Activated T-cell treated with anti-CD3 and anti-CD28 coated beads, Interleukin-2, amount 50 U/mL, for 48 hours (primary cell): ENCODE results near the gene PTPN5.
A peak's percentile ranks its signal among the peaks of the same experiment; 100 is the strongest.
"Not testable (repeated sequence)": the region's sequence is repeated elsewhere in the genome, so short reads cannot be mapped to it uniquely, and the experiment has no call there.

ENCODE experiments used
- DNase-seq, 2 experiments: peaks; one replicate each; pipeline ENCODE4 v3.0.0-alpha.2; 2020

The PTPN5 gene

DNA sequence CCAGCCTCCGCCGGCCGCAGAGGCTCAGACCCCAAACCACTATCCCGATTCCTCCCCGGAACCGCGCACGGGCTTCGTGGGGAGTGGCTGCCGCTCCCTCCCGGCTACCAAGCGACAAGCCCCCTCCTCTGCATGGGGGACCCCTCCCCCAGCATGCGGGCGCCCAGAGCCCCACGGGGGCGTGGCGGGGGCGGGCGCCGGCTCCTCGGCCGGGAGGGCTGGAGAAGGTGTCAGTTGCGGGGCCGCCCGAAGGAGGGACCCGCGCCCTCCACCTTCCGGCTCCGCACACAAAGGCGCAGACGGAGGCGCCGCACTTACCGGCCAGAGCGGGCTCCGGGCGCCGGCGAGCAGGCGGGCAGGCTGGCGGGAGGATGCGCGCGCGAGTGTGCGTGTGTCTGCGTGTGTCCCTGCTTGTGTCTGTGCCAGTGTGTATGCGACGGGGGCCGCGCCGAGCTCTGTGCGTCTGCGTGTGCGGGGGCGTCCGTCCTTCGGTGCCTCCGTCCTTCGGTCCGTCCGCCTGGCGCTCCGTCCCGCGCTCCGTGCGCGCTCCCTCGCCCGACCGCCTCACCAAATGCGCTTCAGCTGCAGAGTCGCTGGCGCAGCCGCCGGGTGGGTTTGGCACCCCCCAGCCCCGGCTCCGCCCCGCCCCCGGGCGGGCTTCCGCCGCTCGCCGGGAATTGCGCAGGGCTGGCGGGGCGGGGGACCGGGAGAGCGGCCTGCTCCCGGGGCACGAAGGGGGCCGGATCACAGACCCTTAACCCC lies at the start of gene PTPN5:
Gene PTPN5, minus strand, starts transcription at position 592 of the 762 bp plus-strand sequence. CDS start 19,840 bp downstream, outside the sequence.
- DNase-seq, result no peak

- DNase-seq, result no peak
Measured at GRCh38 chr11:18836417-18836816, 44.8 kb upstream of the PTPN5 start.

DNA sequence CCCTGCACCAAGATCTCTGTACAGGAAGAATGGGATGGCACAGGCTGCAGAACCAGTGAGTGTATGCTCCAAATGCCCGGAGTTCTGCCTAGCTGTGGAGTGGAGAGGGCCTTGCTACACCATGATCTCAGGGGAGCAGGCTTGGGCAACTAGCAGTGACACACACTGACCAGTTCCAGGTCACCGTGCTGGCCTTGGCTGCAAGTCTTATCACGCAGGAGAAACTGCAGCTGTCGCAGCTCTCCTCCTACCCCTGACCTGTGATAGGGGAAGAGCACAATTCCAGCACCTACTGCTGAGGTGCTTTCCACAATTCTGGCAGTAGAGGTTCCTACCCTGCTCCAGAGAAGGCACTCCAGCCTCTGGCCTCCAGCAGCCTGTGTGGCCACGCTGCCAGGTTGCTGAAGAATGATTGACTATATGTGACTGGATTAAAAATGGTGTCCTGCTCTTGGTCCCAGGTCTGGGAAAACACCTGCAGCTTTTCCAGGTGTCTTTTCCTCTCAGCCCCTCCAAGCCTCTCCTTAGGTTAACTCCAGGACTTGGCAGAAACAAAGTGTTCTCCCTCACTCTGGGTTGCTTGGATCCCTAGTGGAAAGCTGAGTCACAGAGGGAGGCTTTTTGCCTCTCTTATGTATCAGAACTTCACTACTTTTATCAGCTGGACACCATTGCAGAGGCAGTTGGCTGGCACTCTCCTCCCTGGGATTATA lies 43.3 kb upstream of the PTPN5 start:
- DNase-seq, result no peak

DNA sequence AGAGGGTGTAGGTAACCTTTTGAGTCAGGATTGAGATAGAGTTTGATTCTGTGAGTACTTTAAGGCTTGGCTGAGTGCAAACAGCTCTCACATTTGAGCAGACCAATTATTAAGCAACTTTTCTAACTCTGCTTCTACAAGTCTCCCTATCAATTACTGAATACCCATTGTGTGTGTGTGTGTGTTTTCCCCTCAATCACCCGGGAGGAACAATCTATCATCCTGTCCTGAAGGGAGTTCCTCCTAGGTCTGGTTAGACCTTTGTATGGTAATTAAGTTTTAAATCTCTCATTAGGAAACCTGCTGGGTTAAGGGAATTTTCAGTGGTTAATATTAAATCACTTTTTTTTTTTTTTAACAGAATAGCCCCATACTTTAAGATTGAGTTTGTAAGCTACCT lies 28.6 kb upstream of the PTPN5 start:
- not testable (repeated sequence) for DNase-seq

GRCh38 chr11:18804199-18804999 lies 12.8 kb upstream of the PTPN5 start:
- no peak for DNase-seq

DNA sequence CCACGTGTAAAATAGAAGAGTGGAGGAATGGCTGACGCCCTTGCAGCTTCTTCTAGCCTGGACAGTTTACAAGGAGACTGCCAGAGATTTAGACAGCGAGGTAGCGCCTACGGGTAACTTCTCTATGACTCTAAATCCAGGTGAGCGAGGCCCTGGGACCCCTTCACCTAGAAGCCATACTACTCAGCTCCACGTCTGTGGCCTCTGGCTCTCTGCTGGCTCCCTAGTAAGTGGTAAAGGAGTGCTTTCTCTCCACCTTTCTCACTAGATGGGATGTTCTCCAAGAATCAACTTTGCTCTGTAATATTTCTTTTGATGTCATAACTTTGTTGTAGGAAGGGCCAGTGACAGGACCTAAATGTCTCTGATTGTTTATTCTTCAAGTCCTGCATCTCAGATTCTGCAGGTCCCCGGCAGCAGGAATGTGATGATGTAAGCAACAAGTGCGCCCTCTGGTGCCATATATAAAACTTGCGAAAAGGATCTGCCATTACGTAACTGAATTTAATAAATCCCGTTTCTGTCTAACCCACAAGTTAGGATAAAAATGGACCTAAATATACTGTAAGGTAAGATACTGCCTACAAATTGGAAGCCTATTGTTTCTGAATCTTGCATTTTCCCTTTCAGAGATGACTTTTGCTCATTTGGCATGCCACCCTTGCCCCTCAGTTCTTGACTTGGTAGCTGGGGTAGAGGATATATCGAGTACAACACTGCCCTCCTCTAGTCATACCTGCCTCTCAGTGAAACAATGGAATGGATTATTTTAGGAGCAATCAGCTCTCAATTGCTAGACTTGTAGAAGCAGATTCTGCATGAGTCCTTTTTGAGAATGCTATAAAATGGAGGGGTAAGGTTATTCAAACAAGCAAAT lies 11.0 kb upstream of the PTPN5 start:
- DNase-seq, result peak in 1 of 2 experiments; percentile 36

DNA sequence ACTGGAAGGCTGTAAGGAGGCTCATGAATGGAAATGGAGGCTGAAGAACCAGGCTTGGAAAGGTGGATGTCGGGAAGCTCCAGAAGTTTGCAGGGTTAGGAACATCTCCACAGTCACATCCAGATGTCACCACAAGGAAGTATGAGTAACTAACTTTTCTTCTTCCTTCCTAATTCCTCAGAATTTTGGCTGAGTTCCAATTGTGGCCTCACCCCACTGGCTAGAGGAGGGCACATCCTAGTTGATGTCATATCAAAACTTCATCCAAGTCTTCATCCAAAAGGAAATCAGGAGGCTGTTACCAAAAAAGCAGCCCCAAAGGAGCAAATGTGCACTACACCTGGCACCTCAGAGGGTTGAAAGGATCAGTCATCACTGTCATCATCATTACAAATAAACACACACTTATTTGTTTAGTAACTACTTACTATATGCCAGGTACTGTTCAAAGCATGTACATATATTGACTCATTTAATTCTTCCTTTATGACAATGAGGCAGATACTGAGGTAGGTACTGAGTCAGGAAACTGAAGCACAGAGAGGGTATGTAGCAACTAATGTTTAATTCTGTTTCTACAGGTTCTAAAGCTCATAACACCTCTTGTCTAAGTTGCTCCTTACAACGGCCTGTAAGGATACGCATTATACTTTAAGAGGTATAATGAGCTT lies 7.3 kb upstream of the PTPN5 start:
- DNase-seq, result no peak

DNA sequence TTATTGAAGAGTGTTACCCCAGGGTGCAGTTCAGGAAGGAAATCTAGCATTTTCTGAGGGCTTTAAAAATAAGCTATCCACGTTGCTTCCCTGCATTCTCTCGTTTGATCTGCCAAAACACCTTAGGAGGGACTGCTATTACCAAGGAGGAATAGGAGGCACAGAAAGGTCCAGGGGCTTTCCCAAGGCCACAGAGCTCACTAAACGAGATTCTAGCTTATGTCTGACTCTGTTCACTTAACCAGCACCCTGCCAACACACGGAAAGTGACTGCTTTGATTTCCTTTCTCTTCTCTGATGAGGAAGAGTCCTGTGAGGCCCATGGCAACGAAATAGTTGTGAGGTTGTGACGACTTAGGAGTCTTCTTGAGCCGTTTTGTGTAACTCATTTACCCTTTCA lies 3.4 kb upstream of the PTPN5 start:
- no peak for DNase-seq

DNA sequence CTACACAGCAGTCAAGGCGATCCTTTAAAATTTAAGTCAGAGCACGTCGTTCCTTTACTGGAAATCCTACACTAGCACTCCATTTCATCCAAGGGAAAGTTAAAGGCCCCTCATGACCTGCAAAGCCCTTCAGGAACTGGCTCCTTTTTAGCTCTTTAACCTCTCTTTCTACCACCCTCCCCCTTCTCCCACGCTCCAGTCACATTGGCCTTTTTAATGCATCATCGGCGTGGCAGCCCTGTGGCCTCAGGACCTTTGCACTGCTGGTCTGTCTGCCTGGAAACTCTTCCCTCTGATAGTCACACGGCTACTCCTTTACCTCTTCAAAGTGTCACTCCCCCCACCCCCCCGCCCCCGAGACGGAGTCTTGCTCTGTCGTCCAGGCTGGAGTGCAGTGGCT lies 1.2 kb upstream of the PTPN5 start:
- no peak for DNase-seq

GRCh38 chr11:18791969-18792628 lies 501 bp upstream of the PTPN5 start:
- no peak for DNase-seq

DNA sequence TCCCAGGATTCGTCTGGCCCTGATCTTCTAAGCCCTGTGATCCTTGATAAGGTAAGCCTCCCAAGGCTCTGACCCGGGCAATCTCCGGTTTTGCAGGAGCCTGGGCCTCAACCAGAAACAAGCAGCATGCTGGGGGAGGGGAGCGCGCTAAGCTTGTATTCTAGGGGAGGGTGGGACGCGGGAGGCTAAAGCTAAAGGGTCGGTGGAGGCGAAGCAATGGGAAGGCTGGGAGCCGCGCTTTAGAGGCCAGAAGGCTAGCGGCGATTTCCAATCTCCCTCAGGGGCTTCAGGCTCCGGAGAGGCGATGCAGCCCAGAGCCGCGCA lies 753 bp downstream of the PTPN5 start:
- no peak for DNase-seq

DNA sequence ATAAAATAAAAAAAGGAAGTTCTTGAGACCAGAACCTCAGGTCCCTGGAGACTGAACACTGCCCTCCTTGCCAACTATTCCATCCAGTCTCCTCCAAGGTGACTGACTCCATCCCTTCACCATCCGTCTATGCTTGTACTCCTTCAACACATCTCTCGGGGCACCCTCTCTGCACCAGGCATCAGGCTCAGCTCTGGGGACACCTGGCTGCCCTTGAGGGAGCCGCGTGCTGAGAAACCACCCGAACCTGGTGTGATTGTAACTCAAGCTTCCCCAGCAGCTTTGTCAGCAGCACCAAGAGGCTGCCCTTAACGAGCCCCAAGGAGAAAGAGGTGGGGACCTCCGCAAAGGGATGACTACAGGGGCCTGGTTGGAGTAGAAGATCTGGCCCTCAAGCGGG lies 1.7 kb downstream of the PTPN5 start:
- no peak for DNase-seq

GRCh38 chr11:18785411-18785810 lies 6.2 kb downstream of the PTPN5 start:
- DNase-seq, result no peak

DNA sequence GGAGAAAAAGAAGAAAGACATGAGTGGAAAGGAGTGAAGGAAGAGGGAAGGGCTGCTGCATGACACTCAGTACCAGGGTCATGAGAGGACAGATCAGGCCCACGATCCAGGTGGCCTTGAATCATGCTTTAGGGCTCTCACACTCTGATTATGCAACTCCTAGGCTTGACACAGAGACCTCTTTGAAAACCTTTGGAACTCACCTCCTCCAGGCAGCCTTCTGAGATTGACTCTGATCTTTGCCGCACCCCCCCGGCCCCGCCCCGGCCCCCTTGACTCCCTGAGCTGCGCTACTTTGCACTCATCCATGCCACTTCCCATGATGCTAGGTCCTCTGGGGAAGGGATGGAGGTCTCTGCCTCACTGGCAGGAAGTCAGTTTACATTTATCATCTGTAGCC lies 10.7 kb downstream of the PTPN5 start:
- DNase-seq, result no peak

DNA sequence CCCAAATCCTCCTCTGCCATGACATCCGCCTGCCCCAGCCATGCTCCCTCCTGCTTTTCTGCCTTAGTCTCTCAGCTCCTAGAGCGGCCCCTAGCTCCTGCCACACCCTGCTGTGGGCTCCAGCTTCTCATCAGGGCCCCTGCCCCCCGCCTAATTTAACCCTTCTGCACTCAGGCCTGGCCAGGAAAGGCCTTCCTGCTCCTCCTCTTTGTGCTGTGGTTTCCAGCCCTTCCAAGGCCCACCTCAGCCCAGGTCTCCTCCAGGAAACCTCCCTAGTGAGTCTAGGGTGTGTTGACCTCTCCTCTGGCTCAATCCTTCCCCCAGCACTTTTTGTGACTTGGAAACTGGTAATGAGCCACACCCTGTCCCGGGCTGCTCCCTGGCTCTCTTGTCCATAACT lies 11.3 kb downstream of the PTPN5 start:
- no peak for DNase-seq

GRCh38 chr11:18778468-18778867 lies 13.1 kb downstream of the PTPN5 start:
- DNase-seq, result no peak

- no peak for DNase-seq
Measured at GRCh38 chr11:18776324-18776723, 15.3 kb downstream of the PTPN5 start.

DNA sequence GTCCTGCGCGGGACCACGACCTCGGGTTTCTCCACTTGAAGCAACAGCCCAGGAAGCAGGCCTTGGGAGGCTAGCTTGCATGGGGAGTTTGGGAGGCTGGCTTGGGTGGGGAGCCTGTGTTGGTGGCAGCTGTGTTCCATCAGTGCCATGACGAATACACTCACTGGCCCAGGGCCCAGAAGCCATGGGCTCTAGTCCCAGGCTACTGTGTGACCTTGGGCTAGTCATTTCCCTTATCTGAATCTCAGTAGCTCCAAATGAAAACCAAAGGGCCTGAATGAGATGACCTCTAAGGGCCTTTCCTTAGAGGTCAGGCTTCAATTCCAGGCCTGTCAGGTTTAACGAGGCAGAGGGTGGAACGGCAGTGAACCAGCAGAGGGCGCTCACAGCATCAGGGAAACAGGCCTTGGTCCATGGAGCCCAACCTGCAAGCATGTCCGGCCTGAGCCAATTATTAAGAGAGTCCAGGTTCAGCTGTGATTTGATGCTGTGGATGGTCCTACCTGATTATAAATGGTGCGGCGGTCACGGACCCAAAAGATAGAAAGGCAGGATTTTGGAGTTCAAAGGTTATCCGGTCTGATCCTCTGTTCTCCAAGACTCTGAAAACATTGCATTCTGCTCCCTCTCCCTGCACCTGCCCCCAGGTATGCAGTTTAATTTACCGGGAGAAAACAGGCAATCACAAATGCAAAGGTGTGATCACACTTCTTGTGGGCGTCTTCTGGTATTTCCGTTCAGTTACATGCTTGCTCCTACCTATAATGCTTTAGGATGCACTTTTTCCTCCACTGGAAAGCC lies 15.9 kb downstream of the PTPN5 start:
- DNase-seq, result peak; percentile 84 to 85

DNA sequence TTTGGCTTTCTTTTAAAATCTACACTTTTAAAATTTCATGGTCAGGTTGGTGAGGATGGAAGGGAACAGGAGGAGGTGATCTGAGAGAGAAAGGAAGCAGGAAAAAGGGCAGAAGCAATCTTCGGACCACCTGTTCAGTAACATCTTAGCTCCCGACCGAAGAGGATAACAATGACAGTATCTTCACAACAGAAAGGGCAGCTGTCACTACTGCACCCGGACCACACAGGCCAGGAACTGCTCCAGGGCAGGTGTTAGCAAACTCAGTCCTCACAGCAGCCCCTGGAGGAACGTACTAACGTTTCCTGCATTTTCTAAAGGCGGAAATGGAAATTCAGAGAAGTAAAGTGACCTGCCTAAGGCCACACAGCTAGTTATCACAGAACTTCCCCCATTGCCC lies 16.8 kb downstream of the PTPN5 start:
- DNase-seq, result no peak

DNA sequence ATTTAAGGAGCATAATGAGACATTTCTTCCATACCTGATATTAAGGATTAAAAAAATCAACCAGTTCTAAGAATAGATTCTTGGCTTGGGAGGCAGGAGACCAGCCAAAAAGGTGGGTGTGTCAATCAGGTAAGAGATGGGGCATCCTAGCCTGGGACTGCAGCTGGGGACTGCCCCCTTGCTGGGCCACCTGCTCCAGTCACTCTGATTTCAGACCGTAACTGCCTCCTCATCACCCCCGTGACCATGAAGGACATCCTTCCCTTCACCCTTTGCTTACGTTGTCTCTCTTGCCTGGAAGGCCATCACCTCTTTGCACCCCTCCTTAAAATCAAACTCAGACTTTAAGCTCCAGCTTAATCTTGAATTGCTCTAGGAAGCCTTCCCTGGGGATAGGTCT lies 17.9 kb downstream of the PTPN5 start:
- DNase-seq, result no peak

DNA sequence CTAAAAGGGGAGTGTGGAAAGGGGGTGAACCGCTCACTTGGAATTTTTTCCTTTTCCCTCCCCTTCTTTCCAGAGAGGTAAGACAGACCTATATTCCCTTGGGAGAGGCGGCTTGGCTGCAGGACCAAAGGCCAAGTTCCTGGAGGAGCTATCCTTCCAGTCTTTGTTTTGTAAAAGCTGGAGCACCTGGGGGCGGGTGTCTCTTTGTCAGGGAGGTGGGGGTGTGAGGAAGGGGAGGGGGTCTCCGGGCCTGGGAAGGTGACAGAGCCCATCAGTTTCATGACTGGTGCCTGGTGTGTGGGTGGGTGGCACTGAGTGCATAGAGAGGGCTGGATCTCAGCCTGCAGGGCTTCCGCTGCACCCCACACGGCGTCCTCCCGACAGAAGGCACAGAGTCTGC lies 18.5 kb downstream of the PTPN5 start:
- DNase-seq, result no peak
